HepG2 (cell line): ENCODE results near the gene GAL3ST1. TPM values are rescaled to one million over a fixed set of nuclear protein-coding genes. Genes with fewer than 3 reads are reported as not detected.

Experiments used
- ADNP ChIP-seq: sonication (generic); formaldehyde crosslinking; IDR thresholded peaks from 2 replicates; pipeline ENCODE4 v1.4.0; 2020; ENCODE audit warnings: missing genetic modification reagents
- ARNT ChIP-seq: fragments of 450-650 bp; IDR thresholded peaks from 2 replicates; pipeline ENCODE4 v1.6.1; 2017
- BCL3 ChIP-seq: sonication (generic); formaldehyde crosslinking; IDR thresholded peaks from 2 replicates; pipeline ENCODE4 v1.5.1; 2020; ENCODE audit warnings: mild to moderate bottlenecking, missing genetic modification reagents, moderate library complexity
- E2F5 ChIP-seq: sonication (generic); formaldehyde crosslinking; conservative IDR thresholded peaks from 2 replicates; pipeline ENCODE4 v1.4.0; 2020; ENCODE audit warnings: missing genetic modification reagents
- ERF ChIP-seq: IDR thresholded peaks from 2 replicates; pipeline ENCODE4 v1.6.1; 2018; ENCODE audit warnings: missing biosample characterization, missing genetic modification reagents
- KIAA2018 ChIP-seq: sonication (generic); formaldehyde crosslinking; IDR thresholded peaks from 2 replicates; pipeline ENCODE4 v1.5.0; 2020; ENCODE audit warnings: mild to moderate bottlenecking, missing genetic modification reagents, borderline replicate concordance
- NFIB ChIP-seq: sonication (generic); formaldehyde crosslinking; IDR thresholded peaks from 2 replicates; pipeline ENCODE4 v1.9.0; 2021; ENCODE audit warnings: missing genetic modification reagents, mild to moderate bottlenecking, borderline replicate concordance
- PATZ1 ChIP-seq: sonication (generic); formaldehyde crosslinking; IDR thresholded peaks from 2 replicates; pipeline ENCODE4 v1.4.0; 2020; ENCODE audit warnings: missing genetic modification reagents
- TFE3 ChIP-seq: IDR thresholded peaks from 2 replicates; pipeline ENCODE4 v1.6.1; 2016
- ZHX1 ChIP-seq: sonication (generic); formaldehyde crosslinking; IDR thresholded peaks from 2 replicates; pipeline ENCODE4 v1.8.1; 2022; ENCODE audit warnings: low read depth, mild to moderate bottlenecking, missing genetic modification reagents
- ZNF253 ChIP-seq: sonication (generic); formaldehyde crosslinking; IDR thresholded peaks from 2 replicates; pipeline ENCODE4 v1.8.0; 2022; ENCODE audit warnings: mild to moderate bottlenecking, missing genetic modification reagents, borderline replicate concordance
- ZNF431 ChIP-seq: sonication (generic); formaldehyde crosslinking; IDR thresholded peaks from 2 replicates; pipeline ENCODE4 v1.9.0; 2022; ENCODE audit warnings: missing genetic modification reagents, low read depth, mild to moderate bottlenecking, borderline replicate concordance
- ZNF766 ChIP-seq: sonication (generic); formaldehyde crosslinking; IDR thresholded peaks from 2 replicates; pipeline ENCODE4 v1.5.0; 2020; ENCODE audit warnings: missing genetic modification reagents, borderline replicate concordance
- polyA plus RNA-seq, 8 experiments: library from polyadenylated mRNA; depleted of rRNA in 3 of 8; stranded (reverse) in 7 of 8; unstranded in 1 of 8; fragments of >200 nt; fragmentation: Illumina TruSeq in 4 of 8; extraction: Trizol in 4 of 8; gene quantifications; 2 replicates each; pipeline versions ENCODE4 v1.2.1 to v1.2.3, GENCODE V29; 2011 to 2016; ENCODE audit warnings: low read depth in 4 of 8, missing spikeins in 1 of 8, mixed read lengths in 1 of 8; ENCODE audit not compliant: insufficient read depth in 1 of 8
- total RNA-seq, 5 experiments: library from RNA; depleted of rRNA; stranded (reverse); fragments of >200 nt; fragmentation: Illumina TruSeq; extraction: Trizol; gene quantifications; 2 replicates each; pipeline ENCODE4 v1.2.3, GENCODE V29; 2016; ENCODE audit warnings: low read depth in 1 of 5

The GAL3ST1 gene
- total and polyA plus RNA-seq, 2 of the 13 experiments (the other 11 are each of a cell fraction or from before 2014, with no cell fraction given), result 4.4 to 14.7 TPM

GRCh38 chr22:30559889-30560288, 14.6 kb downstream of the GAL3ST1 start (continued):
- TF ChIP-seq KIAA2018 (CRISPR knock-in tag) (no peak), ARNT (no peak), PATZ1 (CRISPR knock-in tag) (peak; percentile 85), ZNF431 (CRISPR knock-in tag) (no peak), NFIB (no peak), ZNF766 (no peak), ADNP (CRISPR knock-in tag) (no peak), TFE3 (CRISPR knock-in tag) (no peak), ZNF253 (CRISPR knock-in tag) (no peak), ZHX1 (no peak), ERF (CRISPR knock-in tag) (no peak), E2F5 (no peak), BCL3 (CRISPR knock-in tag) (no peak)
